EH (cell line): ENCODE results near the gene GNG14.
"Not testable (repeated sequence)": the region's sequence is repeated elsewhere in the genome, so short reads cannot be mapped to it uniquely, and the experiment has no call there.

Experiments
- DNase-seq: peaks from one replicate; pipeline ENCODE4 v3.0.0-alpha.2; 2015; ENCODE audit warnings: low read depth

GNG14 gene

GRCh38 chr19:12667731-12668302, 20.0 kb upstream of the GNG14 start:
- no peak for DNase-seq

DNA sequence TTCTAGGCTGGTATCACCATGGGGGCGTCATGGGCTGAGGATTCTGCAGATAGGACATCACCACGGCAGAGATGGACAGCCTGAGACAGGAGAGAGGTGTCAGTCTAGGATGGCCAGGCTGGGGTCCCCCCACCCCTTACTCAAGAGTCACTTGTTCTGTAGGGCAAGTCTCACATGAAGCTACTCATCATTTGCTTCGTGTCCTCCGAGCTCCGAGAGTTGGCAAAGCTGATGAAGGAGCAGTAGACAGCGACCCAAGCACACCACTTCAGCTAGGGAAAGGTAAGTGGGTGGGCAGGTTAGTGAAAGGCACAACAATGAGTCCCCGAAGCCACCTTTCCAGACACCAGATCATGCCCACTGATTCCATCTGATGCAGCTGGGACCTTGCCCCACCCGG, 19.5 kb upstream of the GNG14 start:
- no peak for DNase-seq

- DNase-seq: peak; percentile 60
These were observed 18.9 kb upstream of the GNG14 start for GRCh38 chr19:12668932-12669269.

DNA sequence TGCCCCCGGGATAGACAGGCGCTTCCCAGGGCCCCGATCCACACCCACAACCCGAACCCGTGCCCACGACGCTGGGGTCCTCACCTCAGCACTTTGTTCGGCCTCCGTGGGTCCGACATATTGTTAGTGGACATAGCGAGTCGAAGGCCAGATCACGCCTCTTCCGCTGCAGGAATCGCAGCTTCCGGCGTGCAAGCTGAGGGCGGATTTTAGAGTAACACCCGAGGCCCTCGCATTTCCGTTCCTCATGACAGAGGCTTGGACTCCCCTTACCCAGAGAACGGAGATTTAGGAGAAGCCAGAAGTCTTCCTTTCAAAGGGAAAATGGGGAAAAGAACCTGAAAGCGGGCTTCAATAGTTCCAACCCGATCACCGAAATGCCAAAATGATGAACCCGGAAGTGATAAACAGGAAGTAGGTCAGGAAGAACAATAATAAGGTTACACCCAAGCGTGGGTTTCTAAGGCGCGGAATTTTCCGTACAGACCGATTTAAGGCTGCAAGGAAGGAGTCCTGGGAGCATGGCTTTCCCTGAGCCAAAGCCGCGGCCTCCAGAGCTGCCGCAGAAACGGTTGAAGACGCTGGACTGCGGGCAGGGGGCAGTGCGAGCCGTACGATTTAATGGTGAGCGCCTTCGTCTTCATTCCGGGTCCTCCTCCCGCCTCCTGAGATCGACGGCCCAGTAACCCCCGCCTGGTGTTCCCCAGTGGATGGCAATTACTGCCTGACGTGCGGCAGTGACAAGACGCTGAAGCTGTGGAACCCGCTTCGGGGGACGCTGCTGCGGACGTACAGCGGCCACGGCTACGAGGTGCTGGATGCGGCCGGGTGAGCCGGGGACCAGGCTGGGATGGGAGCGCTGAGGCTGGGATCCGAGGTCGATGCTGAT, 18.3 kb upstream of the GNG14 start:
- DNase-seq: peak; percentile 81

- no peak for DNase-seq
These were observed 17.5 kb upstream of the GNG14 start for GRCh38 chr19:12670159-12670928.

- DNase-seq: no peak
These were observed 15.1 kb upstream of the GNG14 start for GRCh38 chr19:12672744-12673143.

GRCh38 chr19:12675399-12675798, 12.4 kb upstream of the GNG14 start:
- no peak for DNase-seq

- no peak for DNase-seq
These were observed 11.9 kb upstream of the GNG14 start for GRCh38 chr19:12675940-12676339.

- DNase-seq: peak; percentile 76
These were observed 11.4 kb upstream of the GNG14 start for GRCh38 chr19:12676384-12676792.

DNA sequence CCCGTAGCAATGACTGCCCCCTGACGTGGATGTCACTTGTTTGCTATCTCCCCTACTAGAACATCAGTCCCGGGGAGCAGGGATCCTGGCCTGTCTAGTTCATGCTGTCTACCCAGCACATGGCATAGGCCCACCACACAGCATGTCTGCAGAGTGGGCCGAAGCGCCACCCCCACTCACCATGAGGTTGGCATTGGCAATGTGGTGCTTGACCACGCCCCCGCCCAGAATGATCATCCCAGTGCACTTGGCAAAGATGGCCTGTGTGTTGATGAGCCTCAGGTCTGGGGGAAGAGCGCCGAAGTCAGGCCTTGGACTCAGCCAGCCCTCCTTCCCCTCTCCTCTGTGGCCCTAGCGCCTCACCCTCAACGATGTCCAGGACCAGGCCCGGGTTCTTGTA, 10.9 kb upstream of the GNG14 start:
- no peak for DNase-seq

DNA sequence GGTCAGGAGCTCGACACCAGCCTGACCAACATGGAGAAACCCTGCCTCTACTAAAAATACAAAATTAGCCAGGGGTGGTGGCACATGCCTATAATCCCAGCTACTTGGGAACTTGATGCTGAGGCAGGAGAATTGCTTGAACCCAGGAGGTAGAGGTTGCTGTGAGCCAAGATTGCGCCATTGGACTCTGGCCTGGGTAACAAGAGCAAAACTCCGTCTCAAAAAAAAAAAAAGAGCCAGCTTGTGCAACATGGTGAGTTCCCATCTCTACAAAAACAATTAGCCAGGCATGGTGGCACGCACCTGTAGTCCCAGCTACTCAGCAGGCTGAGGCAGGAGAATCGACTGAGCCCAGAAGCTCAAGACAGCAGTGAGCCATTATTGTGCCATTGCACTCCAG, 9.8 kb upstream of the GNG14 start:
- not testable (repeated sequence) for DNase-seq

DNA sequence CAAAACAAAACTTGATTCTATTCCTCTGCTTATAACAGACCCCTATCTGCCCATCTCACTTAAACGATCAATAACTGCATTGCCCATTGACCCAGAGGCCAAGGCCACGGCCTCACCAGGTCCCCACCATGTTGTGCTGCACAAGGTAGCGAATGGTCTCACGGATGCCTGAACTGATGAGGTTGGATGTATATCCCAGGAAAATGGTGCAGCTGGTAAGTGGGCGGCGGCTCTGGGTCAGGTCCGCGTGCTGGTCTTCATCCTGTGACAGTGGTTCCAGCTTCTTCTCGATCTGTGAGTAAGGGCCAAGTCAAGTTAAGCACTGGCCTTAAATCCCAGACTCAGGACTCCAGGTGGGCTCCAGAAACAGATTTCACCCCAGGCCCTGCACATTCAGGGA, 7.8 kb upstream of the GNG14 start:
- DNase-seq: no peak

DNA sequence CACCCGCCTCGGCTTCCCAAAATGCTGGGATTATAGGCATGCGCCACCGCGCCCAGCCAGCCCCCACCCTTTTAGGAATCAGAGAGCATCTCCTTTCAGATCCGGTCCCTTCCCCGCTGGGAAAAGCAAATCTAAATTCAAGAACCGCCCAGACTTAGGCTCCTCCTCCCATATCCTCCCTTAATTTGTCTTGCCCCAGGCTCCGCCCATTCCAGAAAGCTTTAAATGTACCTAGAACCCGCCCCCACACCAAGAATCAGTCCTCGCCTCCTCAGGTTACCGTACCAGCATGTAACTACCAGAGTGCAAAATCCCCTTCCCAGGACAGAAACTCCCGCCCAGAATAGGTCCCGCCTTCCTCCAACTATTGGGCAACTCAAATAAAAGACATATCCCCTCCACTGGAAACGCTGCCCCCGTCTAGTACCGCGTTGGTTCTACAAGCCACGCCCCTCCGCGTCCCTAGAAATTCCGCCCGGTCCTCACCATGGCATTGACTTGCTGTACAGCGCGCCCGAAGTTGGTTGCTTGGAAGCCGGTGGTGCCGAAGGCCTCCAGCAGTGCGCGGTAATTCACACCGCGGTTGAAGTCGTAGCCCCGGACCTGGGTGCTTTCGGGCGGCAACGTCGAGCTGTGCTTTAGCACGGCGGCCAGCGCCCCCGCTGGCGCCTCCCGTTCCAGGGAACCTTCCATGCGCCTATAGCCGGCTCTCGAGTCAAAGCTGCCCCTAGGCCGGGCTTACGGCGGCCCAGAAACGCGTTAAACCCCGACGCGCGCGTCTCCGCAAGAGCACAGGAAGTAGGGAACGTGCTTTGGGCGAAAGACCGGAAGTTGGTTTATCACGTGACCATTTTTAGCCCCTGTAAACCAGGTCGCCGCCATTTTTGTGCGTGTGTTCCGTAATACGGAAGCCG, 6.5 kb upstream of the GNG14 start, which contains the start of gene DHPS:
Gene DHPS (minus strand): TSS at position 807 of the 914 bp plus-strand sequence. CDS start 114 bp downstream, at position 693.
- peak; percentile 98 for DNase-seq

GRCh38 chr19:12685831-12686230, 2.0 kb upstream of the GNG14 start:
- no peak for DNase-seq

DNA sequence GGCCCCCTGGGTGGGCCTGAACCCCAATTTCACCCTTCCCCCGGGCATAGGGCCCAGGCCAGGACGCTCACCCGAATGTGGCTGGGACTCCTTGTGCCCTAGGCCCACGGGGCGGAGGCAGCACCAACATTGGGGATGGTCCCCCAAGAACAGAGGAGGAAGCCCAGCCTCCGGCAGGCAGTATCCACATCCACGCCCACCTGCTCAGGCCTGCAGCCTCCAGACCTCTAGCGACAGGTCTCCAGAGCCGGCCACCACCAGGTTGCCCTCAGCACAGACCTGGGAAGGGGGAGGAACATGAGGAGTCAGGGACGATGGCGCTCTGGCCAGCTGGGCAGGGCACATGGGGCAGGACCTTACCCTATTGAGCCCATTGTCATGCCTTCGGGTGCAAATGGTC, 1.2 kb downstream of the GNG14 start:
- no peak for DNase-seq

GRCh38 chr19:12689581-12690216, 1.9 kb downstream of the GNG14 start:
- no peak for DNase-seq

DNA sequence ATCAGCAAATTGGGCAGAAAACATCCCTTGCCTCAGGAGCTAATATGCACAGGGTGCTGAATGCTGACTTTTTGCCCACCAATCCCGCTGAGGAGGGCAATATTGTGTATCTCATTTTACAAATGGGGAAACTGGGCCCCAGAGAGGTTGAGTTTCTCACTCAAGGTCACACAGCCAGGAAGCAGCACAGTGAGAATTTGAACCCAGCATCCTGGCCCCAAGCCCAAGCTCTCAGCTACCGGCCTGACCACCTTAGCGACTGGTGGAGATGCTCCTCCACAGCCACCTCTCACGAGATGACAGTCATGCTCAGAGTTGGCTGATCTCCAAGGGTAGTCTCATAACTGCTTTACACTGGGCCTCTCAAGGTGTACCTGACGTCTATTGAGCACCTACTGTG, 5.2 kb downstream of the GNG14 start:
- no peak for DNase-seq

DNA sequence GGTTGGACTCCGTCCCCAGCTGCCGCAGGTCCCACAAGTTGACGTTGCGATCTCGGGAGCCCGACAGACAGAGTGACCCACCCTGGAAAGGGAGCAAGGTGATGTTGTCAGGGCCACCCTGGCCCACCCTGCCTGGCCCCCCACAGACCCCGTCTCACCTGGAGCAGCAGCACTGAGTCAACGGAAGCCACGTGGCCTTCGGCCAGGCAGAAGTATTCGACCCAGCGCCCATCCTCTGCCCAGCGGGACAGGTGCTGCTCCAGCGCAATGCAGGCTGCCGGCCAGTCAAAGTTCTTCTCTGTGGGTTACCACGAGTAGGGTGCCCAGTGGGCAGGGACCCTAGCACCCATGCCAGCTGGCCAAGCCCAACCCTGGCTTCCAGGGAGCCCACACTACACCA, 6.8 kb downstream of the GNG14 start:
- no peak for DNase-seq

DNA sequence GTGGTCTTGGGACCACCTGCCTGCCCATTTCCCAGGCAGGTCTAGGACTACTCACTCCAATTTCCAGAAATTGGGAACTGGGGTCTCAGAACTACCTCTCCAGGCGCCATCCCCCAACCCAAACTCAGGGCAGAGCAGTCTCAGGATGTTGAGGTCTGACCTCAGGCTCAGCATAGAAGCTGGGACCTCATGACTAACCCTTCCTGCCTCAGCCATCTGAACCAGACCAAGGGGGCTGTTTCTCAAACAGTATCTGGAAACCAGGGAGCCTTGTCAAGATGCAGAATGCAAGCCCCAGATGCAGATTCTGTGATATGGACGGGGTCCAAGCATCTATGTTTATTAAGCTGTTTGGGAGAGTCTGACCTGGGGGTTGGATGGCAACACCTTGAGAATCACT, 7.3 kb downstream of the GNG14 start:
- no peak for DNase-seq

DNA sequence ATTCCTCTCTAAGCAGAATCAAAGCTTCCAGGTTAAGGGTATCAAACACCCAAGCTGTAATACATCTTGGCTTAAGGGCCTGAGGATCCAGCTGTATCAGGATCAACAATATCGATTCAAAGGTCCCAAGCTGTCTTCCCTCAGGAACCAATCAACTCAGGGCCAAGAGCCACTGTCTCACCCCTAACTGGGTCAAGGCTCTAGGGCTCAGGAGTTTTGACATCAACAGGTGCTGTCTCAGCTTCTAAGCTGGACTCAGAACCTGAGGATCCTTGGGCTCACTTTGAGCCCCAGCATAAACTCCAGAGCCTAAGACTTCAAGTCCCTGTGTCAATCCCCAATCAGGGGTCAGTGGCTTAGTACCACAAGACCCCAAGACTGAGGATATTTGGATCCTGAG, 7.7 kb downstream of the GNG14 start:
- no peak for DNase-seq

DNA sequence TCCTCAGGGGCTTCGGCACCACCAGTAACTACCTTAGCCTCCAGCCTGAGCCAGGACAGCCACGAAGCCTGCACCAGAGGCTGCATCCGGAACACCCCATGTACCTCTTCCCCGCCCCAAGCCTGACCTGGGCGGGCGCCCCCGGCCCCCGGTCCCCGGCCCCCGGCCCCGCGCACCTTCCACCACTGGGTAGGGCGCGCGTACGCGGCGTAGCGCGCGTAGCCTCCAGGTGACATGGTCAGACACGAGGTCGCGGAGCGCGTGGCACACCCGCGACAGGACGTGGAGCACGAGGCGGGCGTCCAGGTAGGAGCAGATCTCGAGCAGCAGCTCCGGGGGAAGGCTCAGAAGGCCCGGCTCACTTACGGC, 8.2 kb downstream of the GNG14 start:
- no peak for DNase-seq
